Heart right ventricle (tissue), 16 donors: ENCODE measurements around the gene RIPOR1. TPM values are rescaled to one million over a fixed set of nuclear protein-coding genes. Genes with fewer than 3 reads are reported as not detected.

Experiments
- ATAC-seq, 8 donors: fragments of 200-7000 bp; cut with Tn5 transposase; one replicate each; pipeline ENCODE4 v1.9.1; 2020; ENCODE audit warnings: mild to moderate bottlenecking in 8 of 8, moderate library complexity in 8 of 8, moderate number of reproducible peaks in 1 of 8
- DNase-seq, 2 donors: peaks; one replicate each; pipeline ENCODE4 v3.0.0-alpha.2; 2020
- H3K27ac ChIP-seq, 10 donors: fragments of 200-600 bp; sonication (generic) in 2 of 10; one replicate each; pipeline versions ENCODE4 v1.5.0 to v1.8.0; 2020 to 2022; ENCODE audit warnings: mild to moderate bottlenecking in 3 of 10
- H3K27me3 ChIP-seq, 7 donors: fragments of 200-600 bp; one replicate each; pipeline ENCODE4 v1.8.0; 2021 to 2022; ENCODE audit warnings: mild to moderate bottlenecking in 2 of 7
- H3K36me3 ChIP-seq, 9 donors: fragments of 200-600 bp; sonication (generic) in 1 of 9; one replicate each; pipeline versions ENCODE4 v1.5.0 to v1.8.0; 2020 to 2022; ENCODE audit warnings: mild to moderate bottlenecking in 2 of 9
- H3K4me1 ChIP-seq, 9 donors: fragments of 200-600 bp; sonication (generic) in 1 of 9; one replicate each; pipeline versions ENCODE4 v1.5.0 to v1.8.0; 2020 to 2022; ENCODE audit warnings: mild to moderate bottlenecking in 4 of 9
- H3K4me3 ChIP-seq, 10 donors: fragments of 200-600 bp; sonication (generic) in 2 of 10; one replicate each; pipeline versions ENCODE4 v1.5.0 to v1.8.0; 2020 to 2022; ENCODE audit warnings: mild to moderate bottlenecking in 7 of 10, moderate library complexity in 2 of 10
- H3K9me3 ChIP-seq, 11 donors: fragments of 200-600 bp in 10 of 11; sonication (generic) in 2 of 11; one replicate each; pipeline versions ENCODE4 v1.5.0 to v1.8.0; 2013 to 2022; ENCODE audit warnings: mild to moderate bottlenecking in 2 of 11, control low read depth in 1 of 11, moderate library complexity in 1 of 11
- WGBS, 2 donors: extraction: QIAGEN DNeasy Blood & Tissue Kit; methylation state at CpG; one replicate each; pipeline ENCODE4 v1.1.7; 2013; ENCODE audit warnings: inconsistent platforms in 1 of 2; 5-methylcytosine and 5-hydroxymethylcytosine counted together
- intact Hi-C, 10 donors: fragments of 100-400 bp; cut with DNase I; formaldehyde crosslinking; loops; one replicate each; pipeline versions ENCODE4 v1.11.1 to v1.14.2; 2022
- polyA plus RNA-seq, 2 donors: library from polyadenylated mRNA; stranded (reverse); fragments of 200-250 nt; gene quantifications; one replicate each; pipeline ENCODE4 v1.2.3, GENCODE V29; 2013
- total RNA-seq, 10 donors: library from RNA; stranded (reverse); fragmentation: NEBNext Ultra II Directional in 3 of 10; extraction: Animal tissue kit (Norgen Biotek cat#: 25700) in 3 of 10; gene quantifications; one replicate each; pipeline versions ENCODE4 v1.2.1 to v1.2.4, GENCODE V29; 2021 to 2023
- TF ChIP-seq, protein P1 (sequence below), 9 donors: fragments of 200-600 bp; sonication (generic) in 2 of 9; IDR thresholded peaks; one replicate each; pipeline versions ENCODE4 v1.5.0 to v1.8.0; 2021 to 2022; ENCODE audit warnings: antibody characterized with exemption in 9 of 9, mild to moderate bottlenecking in 5 of 9, moderate library complexity in 1 of 9
- donor health status: Arrhythmogenic right ventricular cardiomyopathy.
- donor health status: ischemic (EF 13 %, LVEDD 7.1; RV severe dilation, severe dysfunction).
- donor health status: healthy with polysubstance abuse.
- donor health status: DM: no; HTN: yes; CAD: no.
- donor health status: DM: no; HTN: no; CAD: no.
- donor health status: ischemic (EF 25% LVEDD 6.9; RV normal size, moderate dysfunction).
- donor health status: ischemic (EF 25% LVEDD 5.7; RV mildly dilated, moderate dysfunction).
- donor health status: healthy.
- donor health status: DM: yes; HTN: yes; CAD: no.
- donor health status: Ischemic cardiomyopathy.
- donor health status: ischemic (EF 35%, LVEDD 5.7; RV mildly dilated, moderate dysfunction).
- donor health status: nonischemic (EF 11% LVEDD 7.7; RV severe dilation, severe dysfunction).
- donor health status: DM: yes; HTN: yes; CAD: no.
- donor health status: PGD.
- donor health status: ischemic (EF 29% LVEDD 5.4; RV normal size, mild dysfunction).
- donor health status: nonischemic (EF 23%, LVEDD 6.1; RV moderate dilation, normal function).

RIPOR1 gene
- total and polyA plus RNA-seq, 12 donors: 40.0 to 86.1 (median 69.2) TPM

DNA sequence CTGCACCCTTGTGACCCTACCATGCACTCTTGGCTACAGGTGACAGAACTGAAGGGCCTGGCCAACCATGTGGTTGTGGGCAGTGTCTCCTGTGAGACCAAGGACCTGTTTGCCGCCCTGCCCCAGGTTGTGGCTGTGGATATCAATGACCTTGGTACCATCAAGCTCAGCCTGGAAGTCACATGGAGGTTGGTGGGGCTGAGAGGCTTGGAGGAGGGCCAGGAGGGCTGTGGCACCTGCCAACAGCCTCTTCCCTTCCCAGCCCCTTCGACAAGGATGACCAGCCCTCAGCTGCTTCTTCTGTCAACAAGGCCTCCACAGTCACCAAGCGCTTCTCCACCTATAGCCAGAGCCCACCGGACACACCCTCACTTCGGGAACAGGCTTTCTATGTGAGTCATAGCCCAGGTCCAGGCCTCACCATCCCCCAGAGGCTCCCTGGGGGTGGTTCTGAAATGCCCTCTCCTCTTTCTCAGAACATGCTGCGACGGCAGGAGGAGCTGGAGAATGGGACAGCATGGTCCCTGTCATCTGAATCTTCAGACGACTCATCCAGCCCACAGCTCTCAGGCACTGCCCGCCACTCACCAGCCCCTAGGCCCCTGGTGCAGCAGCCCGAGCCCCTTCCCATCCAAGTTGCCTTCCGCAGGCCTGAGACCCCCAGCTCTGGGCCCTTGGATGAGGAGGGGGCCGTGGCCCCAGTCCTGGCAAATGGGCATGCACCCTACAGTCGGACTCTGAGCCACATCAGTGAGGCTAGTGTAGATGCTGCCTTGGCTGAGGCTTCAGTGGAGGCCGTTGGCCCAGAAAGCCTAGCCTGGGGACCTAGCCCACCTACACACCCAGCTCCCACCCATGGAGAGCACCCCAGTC, 13.0 kb downstream of the RIPOR1 start:
- WGBS, 2 donors: 73 to 74% methylated on average over 14 of the region's 14 CpGs
- Histone ChIP-seq H3K4me1 (peaks cover 19 to 95% (median 70%) of the 10 kb centered on the region in 9 donors), H3K4me3 (no peak overlapping the region), H3K27ac (peak overlapping the region in 7 of 10 donors; percentile 26 to 97 (median 39)), H3K36me3 (peaks cover 0 to 85% (median 71%) of the 10 kb centered on the region in 9 donors), H3K9me3 (no peaks in the 10 kb centered on the region), H3K27me3 (no peaks in the 10 kb centered on the region)
- ATAC-seq (peak in 2 of 8 donors; percentile 2 to 12), DNase-seq (peak; percentile 45 to 50)
- intact Hi-C loops: loop anchor here in 4 of 10 donors (10.0 kb wide), 2 partner anchors 103 to 403 kb away; partner anchors contain the start of genes CARMIL2 (in 3 of the 4) and LCAT (in 1 of the 4)
- TF ChIP-seq, protein P1, sequence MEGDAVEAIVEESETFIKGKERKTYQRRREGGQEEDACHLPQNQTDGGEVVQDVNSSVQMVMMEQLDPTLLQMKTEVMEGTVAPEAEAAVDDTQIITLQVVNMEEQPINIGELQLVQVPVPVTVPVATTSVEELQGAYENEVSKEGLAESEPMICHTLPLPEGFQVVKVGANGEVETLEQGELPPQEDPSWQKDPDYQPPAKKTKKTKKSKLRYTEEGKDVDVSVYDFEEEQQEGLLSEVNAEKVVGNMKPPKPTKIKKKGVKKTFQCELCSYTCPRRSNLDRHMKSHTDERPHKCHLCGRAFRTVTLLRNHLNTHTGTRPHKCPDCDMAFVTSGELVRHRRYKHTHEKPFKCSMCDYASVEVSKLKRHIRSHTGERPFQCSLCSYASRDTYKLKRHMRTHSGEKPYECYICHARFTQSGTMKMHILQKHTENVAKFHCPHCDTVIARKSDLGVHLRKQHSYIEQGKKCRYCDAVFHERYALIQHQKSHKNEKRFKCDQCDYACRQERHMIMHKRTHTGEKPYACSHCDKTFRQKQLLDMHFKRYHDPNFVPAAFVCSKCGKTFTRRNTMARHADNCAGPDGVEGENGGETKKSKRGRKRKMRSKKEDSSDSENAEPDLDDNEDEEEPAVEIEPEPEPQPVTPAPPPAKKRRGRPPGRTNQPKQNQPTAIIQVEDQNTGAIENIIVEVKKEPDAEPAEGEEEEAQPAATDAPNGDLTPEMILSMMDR (IDR thresholded peaks at IDR 0.05): no peak

- Histone ChIP-seq H3K4me3 (no peak overlapping the region), H3K27ac (peak overlapping the region in 5 of 10 donors; percentile 12 to 97 (median 31)), H3K9me3 (no peaks in the 10 kb centered on the region), H3K27me3 (no peaks in the 10 kb centered on the region), H3K4me1 (peaks cover 20 to 95% (median 70%) of the 10 kb centered on the region in 9 donors), H3K36me3 (peaks cover 0 to 93% (median 76%) of the 10 kb centered on the region in 9 donors)
- ATAC-seq: peak in 5 of 8 donors; percentile 2 to 22 (median 4)
- intact Hi-C loops: loop anchor here in 4 of 10 donors (10.0 kb wide), 2 partner anchors 102 to 402 kb away; partner anchors contain the start of genes CARMIL2 (in 3 of the 4) and LCAT (in 1 of the 4)
- TF ChIP-seq, protein P1 (IDR thresholded peaks at IDR 0.05): no peak
- peak in 1 of 2 donors; percentile 40 for DNase-seq
These were observed 13.8 kb downstream of the RIPOR1 start for GRCh38 chr16:67542464-67542863.

DNA sequence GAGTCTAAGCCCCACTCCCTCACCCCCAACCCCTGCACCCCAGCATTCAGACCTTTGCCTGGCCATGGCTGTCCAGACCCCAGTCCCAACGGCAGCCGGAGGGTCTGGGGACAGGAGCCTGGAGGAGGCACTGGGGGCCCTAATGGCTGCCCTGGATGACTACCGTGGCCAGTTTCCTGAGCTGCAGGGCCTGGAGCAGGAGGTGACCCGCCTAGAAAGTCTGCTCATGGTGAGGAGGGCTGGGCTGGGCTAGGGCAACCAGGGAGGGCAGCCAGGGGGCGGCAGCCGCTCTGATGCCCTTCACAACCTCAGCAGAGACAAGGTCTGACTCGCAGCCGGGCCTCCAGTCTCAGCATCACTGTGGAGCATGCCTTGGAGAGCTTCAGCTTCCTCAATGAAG, 14.4 kb downstream of the RIPOR1 start:
- Histone ChIP-seq H3K36me3 (peaks cover 0 to 99% (median 80%) of the 10 kb centered on the region in 9 donors), H3K4me3 (no peak overlapping the region), H3K27me3 (no peaks in the 10 kb centered on the region), H3K27ac (peak overlapping the region in 5 of 10 donors; percentile 9 to 27 (median 20)), H3K9me3 (no peaks in the 10 kb centered on the region), H3K4me1 (peaks cover 23 to 97% (median 70%) of the 10 kb centered on the region in 9 donors)
- TF ChIP-seq, protein P1 (IDR thresholded peaks at IDR 0.05): no peak
- WGBS, 2 donors: 86% methylated on average over 8 of the region's 8 CpGs
- intact Hi-C loops: loop anchor here in 4 of 10 donors (10.0 kb wide), 2 partner anchors 102 to 402 kb away; partner anchors contain the start of genes CARMIL2 (in 3 of the 4) and LCAT (in 1 of the 4)
- DNase-seq (no peak), ATAC-seq (no peak)

GRCh38 chr16:67543582-67543981, 15.0 kb downstream of the RIPOR1 start:
- Histone ChIP-seq H3K4me1 (peaks cover 22 to 96% (median 70%) of the 10 kb centered on the region in 9 donors), H3K27ac (peak overlapping the region in 2 of 10 donors; percentile 20 to 36), H3K4me3 (no peak overlapping the region), H3K27me3 (no peaks in the 10 kb centered on the region), H3K9me3 (no peaks in the 10 kb centered on the region), H3K36me3 (peaks cover 0 to 100% (median 80%) of the 10 kb centered on the region in 9 donors)
- DNase-seq: no peak
- ATAC-seq: no peak
- intact Hi-C loops: loop anchor here in 4 of 10 donors (10.0 kb wide), 2 partner anchors 101 to 401 kb away; partner anchors contain the start of genes CARMIL2 (in 3 of the 4) and LCAT (in 1 of the 4)
- TF ChIP-seq, protein P1 (IDR thresholded peaks at IDR 0.05): no peak
- 76% methylated on average over 6 of the region's 6 CpGs for WGBS, 2 donors
